Upper lobe of left lung (tissue), 4 donors: ENCODE data around the gene JPT1.

Experiments used
- CTCF ChIP-seq, 6 experiments: fragments of 450-650 bp in 4 of 6; fragments of 200-600 bp in 2 of 6; sonication (generic) in 2 of 6; IDR thresholded peaks; one replicate each; pipeline ENCODE4 v1.5.1; 2016 to 2019; ENCODE audit warnings: antibody characterized with exemption in 6 of 6
- POLR2A ChIP-seq, 4 donors: fragments of 450-650 bp; IDR thresholded peaks; one replicate each; pipeline ENCODE4 v1.5.1; 2016 to 2017; ENCODE audit warnings: antibody characterized with exemption in 4 of 4, mild to moderate bottlenecking in 2 of 4
- POLR2AphosphoS5 ChIP-seq, 2 donors: sonication (generic); formaldehyde crosslinking; IDR thresholded peaks; one replicate each; pipeline ENCODE4 v1.5.1; 2017; ENCODE audit warnings: antibody characterized with exemption in 2 of 2

DNA sequence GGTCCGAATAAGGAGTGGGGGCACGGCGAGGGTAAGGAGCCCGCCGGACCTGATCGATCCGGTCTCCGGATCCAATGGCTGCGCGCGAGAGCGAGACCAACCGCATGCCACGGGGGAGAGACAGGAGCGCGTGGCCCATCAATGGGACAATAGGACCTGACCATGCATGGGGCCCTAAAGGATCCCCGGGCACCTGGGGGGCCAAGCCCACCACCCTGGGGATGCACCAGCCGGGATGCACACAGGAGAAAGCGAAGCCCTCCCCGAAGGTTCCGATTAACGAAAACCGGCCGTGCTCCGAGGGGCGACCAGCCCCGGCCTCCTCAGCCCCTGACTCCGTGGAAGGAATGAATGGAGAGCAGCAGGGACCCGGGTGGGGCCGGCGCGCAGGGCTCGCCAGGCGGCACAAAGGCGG is 525 bp downstream of the JPT1 start:
- TF ChIP-seq POLR2A (IDR thresholded peaks at IDR 0.05) (no peak), POLR2AphosphoS5 (IDR thresholded peaks at IDR 0.05) (no peak), CTCF (IDR thresholded peaks at IDR 0.05) (no peak)
